AG09319 (cell line): ENCODE measurements around the gene ACVR1B.

Experiments used
- DNase-seq: peaks from one replicate; pipeline ENCODE4 v3.0.0-alpha.2; 2010; ENCODE audit warnings: low read depth; ENCODE audit errors: extremely low read depth
- CTCF ChIP-seq: IDR thresholded peaks from 2 replicates; pipeline ENCODE4 v1.5.1; 2011; ENCODE audit warnings: low read depth, mild to moderate bottlenecking, inconsistent platforms, low read length, moderate library complexity

Gene ACVR1B

GRCh38 chr12:52020539-52021336, 69.2 kb downstream of the ACVR1B start:
- no peak for DNase-seq
- TF ChIP-seq CTCF: peak; percentile 81

GRCh38 chr12:52022841-52023181, 71.3 kb downstream of the ACVR1B start:
- DNase-seq: no peak
- TF ChIP-seq CTCF: no peak

- TF ChIP-seq CTCF: peak; percentile 85
- no peak for DNase-seq
Observed at GRCh38 chr12:52023182-52023975, 71.9 kb downstream of the ACVR1B start.

GRCh38 chr12:52023976-52024688, 72.6 kb downstream of the ACVR1B start:
- no peak for DNase-seq
- no peak for TF ChIP-seq CTCF

- no peak for DNase-seq
- TF ChIP-seq CTCF: no peak
Observed at GRCh38 chr12:52024845-52025230, 73.3 kb downstream of the ACVR1B start.

- no peak for DNase-seq
Observed at GRCh38 chr12:52026263-52026662, 74.8 kb downstream of the ACVR1B start.

More at GRCh38 chr12:52026263-52026662, 74.8 kb downstream of the ACVR1B start:
- TF ChIP-seq CTCF: no peak
